GM19238 (cell line): ENCODE results near the gene NAT8L.

Experiments
- DNase-seq: peaks from one replicate; pipeline ENCODE4 v3.0.0; 2011; ENCODE audit warnings: low spot score; ENCODE audit not compliant: insufficient read length

NAT8L gene

DNA sequence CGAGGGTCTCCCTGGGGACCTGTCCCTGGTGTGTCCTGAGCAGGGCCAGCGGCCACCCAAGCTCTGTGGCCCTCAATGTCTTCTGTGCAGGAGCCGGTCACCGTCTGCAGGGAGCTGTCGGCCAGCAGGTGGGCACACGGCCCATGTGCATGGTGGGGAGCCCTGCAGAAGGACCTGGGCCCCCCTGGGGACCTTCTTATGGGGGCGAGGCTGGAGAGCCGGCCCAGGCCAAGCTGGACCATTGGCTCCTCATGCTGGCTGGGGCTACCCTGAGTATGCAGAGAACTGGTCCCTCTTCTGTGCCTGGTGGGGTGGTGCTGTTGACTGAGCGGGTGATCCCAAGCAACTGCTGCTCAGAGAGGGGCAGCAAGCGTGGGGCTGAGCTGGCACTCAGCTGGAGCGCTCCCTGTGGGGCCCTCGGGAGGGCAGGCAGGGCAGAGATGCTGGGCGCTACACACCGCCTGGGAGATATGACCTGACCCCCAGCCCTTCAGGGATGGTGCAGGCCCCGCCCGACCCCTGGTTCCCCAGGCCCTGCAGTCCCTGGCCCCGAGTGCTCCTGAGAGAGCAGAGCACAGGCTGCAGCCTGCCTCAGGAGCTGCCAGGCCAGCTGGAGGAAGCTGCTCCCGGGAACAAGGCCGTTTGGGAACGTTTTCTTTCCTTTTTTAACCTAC is 14.8 kb downstream of the NAT8L start:
- no peak for DNase-seq

DNA sequence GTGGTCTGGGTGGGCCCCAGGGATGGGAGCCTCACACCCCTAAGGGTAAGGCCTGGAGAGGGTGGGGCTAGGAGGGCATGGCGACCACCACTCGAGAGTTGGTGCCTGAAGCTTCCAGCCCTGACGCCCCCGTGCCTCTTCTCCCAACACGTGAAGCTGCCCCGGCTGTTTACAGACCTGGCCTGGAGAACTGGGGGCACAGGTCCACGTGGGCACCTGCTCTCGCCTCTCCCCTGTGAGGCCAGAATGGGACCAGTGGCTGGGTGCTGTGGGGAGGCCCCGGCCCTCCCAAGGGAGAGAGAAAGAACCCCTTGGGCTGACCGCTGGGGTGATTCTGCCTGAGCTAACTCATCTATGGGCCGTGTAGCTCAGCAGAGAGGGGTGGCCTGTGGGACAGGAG is 15.5 kb downstream of the NAT8L start:
- DNase-seq, result no peak

- no peak for DNase-seq
These were observed 16.3 kb downstream of the NAT8L start for GRCh38 chr4:2075171-2075986.

GRCh38 chr4:2075987-2076907 is 17.1 kb downstream of the NAT8L start:
- DNase-seq, result no peak

GRCh38 chr4:2076908-2077536 is 17.9 kb downstream of the NAT8L start:
- DNase-seq, result no peak

DNA sequence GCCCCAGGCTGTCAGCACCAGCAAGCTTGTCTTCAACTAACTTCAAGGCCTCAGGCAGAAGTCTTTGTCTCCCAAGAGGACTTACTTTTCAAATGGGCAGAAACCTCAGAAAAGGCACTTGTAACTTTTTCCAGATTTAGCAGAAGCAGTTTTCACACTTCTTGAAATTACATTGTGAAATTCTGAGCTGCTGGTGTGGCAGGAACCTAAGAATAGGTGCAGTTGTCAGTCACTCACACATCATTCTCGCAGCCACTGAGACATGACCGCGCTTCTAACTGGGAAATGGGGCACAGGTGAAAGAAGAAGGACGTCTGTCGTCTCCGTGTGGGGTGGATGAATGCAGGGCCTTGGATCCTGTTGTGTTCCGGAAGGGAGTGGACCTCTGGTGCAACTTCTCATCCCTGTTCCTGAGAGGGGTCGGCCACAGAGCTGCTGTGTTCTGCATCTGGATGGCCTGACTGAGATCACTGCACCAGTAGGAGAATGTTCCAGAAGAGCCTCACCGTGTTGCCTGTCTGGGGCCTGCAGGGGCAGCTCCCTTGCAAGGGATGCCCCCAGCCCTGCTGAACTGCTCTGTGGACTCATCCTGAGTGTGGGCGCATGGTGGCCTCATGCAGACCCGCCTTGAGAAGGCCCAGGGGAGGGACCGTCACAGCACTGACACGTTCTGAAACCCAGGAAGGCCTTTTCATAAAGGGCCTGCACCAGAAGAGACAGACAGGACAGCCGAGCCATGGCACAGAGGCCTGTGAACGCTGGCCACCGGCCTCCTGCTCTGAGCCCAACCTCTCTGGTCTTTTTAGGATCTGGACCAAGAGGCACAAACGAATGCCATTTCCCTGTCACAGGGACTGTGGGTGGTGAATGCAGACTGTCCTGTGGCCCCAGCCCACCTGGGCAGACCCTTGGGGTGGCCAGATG is 18.7 kb downstream of the NAT8L start:
- DNase-seq, result no peak

DNA sequence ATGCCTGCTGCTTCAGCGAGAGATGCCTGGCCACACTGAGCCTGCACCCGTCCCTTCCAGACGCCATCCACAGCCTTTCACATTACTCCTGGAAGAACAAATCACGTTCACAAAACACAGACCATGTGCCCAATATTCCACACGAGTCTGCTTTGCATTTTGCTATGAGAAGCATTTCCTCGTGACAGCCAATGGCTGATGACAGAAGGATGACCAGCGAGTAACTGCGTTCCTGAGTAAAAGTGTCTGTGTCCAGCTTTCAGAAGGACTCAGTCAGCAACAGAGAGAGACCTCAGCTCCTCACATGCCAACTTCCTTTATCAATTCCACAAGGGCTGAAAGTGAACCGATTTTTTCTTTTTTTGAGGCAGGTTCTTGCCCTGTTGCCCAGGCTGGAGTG is 19.5 kb downstream of the NAT8L start:
- no peak for DNase-seq

DNA sequence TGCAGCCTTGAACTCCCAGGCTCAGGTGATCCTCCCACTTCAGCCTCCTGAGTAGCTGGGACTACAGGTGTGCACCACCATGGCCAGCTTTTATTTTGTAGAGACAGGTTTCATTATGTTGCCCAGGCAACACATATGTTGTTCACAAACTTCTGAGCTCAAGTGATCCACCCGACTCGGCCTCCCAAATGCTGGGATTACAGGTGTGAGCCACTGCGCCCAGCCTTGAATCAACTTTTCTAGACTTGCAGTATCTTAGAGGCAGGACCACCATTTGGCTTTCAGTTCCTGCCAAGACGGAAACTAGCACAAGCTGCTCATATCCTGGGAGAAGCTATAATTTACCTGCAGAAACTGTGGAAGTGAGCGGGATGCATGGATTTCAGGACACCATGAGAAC is 19.9 kb downstream of the NAT8L start:
- DNase-seq, result no peak

DNA sequence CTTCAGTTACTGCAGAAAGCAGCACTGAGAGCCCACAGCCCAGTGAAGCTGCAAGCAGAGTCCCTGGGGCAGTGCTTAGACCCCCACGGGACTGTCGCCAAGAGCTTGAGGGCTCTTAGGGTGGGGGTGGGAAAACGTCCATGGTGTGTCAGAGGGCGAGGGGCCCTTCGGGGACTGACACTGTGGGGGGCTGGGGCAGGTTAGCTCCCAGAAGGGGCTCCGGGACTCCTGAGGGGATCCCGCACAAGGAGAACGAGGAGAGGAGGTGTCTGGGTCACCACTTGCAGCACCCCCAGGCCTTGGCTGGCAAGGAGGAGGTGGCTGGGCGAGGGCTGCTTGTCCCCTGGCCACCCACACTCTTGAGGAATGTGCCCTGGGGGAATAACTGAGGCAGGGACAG is 20.8 kb downstream of the NAT8L start:
- no peak for DNase-seq

- no peak for DNase-seq
These were observed 21.5 kb downstream of the NAT8L start for GRCh38 chr4:2080429-2081300.

- DNase-seq, result no peak
These were observed 22.4 kb downstream of the NAT8L start for GRCh38 chr4:2081540-2081939.

- no peak for DNase-seq
These were observed 23.0 kb downstream of the NAT8L start for GRCh38 chr4:2082118-2082517.

DNA sequence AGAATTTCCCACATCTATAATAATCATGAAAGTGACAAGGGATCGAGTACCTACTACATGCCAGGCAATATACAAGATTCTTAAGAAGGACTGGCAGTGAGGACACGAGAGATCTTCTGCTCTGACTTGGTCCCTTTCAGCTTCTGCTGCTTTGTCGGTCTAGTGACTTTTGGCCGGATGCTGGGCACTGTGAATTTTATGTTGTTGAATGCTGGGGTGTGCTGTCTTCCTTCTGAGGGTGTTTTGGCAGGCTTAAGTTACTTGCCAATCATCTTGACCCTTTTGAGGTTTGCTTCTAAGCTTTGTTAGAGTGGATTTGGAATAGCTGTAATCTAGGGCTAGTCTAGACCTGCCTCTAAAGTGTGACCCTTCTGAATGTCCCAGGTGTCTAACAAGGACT is 23.5 kb downstream of the NAT8L start:
- no peak for DNase-seq

DNA sequence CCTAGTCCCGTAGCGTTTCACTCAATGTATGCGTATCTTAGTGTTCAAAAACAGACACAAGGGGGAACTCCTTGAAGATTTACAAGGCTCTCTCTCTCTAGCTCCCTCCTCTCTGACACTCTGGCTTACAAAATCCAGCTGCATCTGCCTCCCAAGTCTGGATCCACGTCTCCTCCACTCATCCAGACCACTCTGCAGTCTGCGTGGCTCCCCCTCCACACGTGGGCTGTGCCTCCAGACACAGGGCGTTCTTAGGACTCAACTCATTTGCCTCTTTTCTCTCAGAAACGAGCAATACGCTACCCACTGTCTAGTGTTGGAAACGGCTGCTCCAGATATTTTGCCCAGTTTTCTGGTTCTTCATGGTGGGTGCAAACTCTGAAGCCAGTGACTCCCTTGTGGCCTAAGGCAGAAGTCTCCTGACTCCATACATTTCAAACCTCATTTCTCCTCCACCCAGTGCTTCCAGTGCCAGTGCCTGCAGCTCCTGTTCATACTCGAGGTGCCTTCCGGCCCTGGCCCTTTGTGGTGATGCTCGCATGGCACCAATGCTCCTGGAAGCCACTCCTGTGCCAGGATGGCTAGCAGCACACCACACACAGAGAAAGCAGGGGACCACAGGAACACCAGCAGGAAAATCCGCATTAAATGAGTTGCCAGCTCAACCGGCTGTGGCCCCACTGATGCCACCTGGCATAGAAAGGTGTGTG is 24.1 kb downstream of the NAT8L start:
- DNase-seq, result no peak

- no peak for DNase-seq
These were observed 24.7 kb downstream of the NAT8L start for GRCh38 chr4:2083826-2084160.

DNA sequence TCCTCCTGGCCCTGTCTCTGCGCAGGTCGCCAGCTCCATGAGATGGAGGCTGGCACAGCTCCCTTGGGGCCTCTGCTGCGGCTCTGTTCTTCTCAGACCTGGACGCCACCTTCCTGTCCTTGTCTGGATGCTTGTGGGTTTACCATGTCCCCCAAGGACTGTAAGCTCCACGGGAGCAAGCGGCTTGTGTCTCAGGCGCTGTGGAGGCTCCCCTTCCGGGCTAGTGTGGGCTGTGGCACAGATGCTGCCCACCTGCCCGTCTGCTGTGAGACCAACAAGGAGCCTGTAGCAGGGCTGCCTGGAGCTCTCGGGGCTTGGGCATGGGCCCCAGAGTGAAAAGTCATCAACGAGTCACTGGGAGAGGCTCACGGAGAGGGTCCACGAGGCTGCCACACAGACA is 25.2 kb downstream of the NAT8L start:
- DNase-seq, result no peak

DNA sequence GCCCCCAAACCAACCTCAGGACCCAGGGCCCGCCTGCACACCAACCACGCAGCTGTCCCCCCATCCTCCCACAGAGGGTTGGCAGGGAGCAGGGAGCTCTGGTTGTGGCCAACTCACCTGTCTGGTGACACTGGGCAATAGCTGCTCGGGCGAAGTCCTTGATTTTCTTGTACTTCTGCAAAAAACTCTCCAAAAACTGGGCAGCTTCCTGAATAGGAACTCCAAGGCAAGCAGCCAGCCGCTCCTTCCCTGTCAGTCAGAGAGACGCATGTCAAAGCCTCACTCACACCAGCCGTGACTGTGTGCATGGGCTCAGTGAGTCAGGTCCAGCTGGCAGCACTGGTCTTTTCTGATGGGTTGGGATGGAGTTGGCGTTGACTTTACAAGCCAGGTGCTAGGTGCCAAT is 26.4 kb downstream of the NAT8L start:
- DNase-seq, result no peak

DNA sequence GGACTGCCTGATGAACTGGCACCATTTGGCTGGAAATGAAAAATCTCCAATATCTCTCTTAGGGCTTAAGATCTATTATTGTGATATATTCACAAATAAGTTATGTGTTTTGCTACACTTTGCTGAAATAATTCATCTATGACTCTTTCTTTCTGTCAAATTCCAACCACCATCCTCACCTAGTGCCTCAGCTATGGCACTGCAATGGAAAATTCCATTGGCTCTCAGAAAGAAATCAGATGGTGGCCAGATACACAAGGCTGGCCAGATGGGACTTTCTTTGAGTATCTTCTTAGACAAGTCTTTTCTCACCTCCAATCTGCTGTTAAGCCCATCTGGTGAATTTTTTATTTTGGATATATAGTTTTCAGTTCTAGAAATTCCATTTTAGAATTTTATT is 28.0 kb downstream of the NAT8L start:
- no peak for DNase-seq

- no peak for DNase-seq
These were observed 30.1 kb downstream of the NAT8L start for GRCh38 chr4:2089222-2089621.
